HG02852 (cell line): ENCODE data around the gene RAET1E.
A peak's percentile ranks its signal among the peaks of the same experiment; 100 is the strongest.
"Not testable (repeated sequence)": the region's sequence is repeated elsewhere in the genome, so short reads cannot be mapped to it uniquely, and the experiment has no call there.

Source experiments
- ATAC-seq: cut with Tn5 transposase; IDR thresholded peaks from one replicate; pipeline ENCODE4 v1.9.1; 2021; ENCODE audit warnings: mild to moderate bottlenecking, moderate library complexity; ENCODE audit not compliant: unreplicated experiment

RAET1E gene

DNA sequence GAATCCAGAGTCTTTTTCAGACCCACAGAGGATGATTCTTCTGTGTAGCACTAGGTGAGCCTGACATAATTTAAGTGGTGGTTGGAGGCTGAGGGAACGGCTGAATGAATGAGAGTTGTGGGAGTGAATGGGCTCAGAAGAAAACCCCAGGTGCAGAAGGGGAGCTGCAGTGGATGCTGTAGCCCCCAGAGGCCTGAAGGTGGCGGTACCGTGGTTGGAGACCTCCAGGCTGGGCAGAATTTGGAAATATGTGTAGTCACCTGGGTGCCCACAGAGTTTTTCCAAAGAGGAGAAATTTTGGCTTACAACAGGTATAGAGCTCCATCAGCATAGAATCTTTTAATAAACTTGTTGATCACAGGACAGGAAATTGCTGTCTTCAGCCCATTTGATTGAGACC lies 31.5 kb upstream of the RAET1E start:
- ATAC-seq = no peak

- ATAC-seq = not testable (repeated sequence)
Measured at GRCh38 chr6:149927025-149927424, 29.1 kb upstream of the RAET1E start.

DNA sequence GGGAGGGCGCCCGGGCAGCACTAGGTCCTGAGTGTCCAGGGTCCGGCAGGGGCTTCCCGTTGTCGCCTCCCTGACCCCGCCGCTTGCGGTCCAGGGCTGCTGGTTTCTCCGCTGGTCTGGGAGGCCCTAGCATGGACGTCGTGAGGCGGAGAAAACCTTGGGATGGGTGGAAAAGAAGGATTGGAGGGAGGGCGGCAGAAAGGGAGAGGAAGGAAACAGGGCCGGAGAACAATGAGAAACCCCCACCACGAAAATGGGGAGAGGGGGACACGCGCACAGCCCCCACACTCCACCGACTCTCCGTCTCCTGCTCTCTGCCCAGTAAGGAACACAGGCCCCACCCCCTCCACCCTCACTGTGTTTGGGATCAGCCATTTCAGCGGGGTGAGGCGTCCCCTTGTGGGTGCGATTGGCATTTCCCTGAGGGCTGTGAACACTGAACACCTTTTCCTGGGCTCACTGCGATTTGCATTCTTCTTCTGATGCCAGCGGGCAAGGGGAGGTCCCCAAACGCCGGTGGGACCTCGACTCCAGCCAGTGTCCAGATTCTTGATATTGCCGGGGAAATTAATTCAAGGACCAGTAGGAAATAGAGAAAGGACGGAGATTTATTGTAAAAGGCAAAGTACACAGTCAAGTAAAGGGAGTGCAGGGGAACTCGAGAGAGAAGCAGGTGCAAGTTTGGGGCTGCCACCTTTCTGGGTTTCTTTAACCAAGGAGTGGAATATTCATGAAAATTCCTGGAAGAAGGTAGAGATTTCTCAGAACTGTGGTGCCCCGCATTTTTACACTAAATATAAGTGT lies 28.3 kb upstream of the RAET1E start:
- ATAC-seq = no peak

- ATAC-seq = no peak
Measured at GRCh38 chr6:149925253-149925973, 27.5 kb upstream of the RAET1E start.

DNA sequence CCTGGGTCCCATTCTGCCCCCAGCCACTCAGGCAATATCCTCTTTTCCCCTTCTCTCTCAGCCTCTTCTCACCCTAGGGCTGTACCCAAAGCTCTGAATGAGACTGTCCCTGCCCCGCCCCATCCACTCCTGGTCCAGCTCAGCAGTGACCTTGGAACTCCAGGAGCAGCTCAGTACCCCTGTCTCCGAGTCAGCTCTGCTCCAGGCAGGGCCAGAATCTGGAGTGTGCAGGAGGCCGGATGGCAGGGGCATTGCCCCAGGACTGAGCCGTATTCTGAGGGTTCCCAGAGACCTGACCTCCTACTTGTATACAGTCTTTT lies 27.0 kb upstream of the RAET1E start:
- ATAC-seq = no peak

DNA sequence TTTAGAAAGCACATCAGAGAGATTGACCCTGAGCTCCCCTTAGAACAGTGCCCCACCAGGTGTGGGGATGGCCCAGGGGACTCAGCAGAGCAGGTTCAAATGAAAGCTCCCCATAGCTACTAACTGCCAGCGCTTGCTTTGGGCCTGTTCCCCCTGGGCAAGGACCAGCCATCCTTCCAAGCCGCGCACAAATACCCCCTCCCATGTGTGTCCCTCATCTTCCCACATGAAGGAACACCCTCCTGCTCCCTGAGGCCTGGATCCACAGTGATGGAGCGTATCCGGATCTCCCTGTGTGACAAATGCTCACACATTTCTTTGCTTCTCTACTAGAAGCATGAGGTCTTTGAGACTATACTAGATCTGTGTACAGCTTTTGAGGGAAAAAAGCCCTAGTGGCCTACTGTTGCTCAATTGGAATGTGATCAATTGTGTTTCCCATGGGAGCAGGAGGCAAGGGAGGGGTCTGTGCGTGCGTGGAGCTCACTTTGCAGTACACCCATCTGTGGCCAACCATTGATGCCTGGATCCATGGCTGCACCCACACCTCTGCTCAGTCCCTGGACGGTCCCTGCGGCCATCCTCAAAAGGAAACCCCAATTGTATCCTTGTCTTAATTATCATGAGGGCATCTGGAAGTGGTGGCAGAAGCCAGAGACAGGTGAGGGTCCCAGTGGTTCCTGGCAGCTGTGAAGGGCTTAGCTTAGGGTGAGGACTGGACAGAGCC lies 26.5 kb upstream of the RAET1E start:
- ATAC-seq = no peak

DNA sequence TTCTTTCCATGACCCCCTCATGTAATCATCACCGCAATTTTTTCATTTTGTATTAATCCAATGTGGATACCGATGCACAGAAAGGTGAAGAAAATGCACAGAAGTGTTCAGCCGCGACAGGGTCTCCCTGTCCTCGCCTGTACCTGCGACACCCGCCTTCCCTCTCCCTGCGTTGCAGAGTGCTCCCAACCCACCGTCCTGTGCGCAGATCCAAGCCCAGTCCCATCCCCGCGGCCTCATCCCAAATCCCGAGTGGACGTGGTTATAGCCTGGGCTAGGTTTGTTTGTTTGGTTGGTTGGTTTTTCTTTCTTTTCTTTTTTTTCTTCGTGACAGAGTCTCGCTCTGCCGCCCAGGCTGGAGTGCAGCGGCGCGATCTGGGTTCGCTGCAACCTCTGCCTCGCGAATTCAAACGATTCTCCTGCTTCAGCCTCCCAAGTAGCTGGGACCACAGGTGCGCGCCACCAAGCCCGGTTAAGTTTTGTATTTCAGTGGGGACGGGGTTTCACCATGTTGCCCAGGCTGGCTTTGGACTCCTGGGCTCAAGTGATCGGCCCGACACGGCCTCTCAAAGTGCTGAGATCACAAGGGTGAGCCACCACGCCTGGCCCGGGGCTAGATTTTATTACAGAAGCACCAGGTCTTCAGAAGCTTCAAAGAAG lies 25.5 kb upstream of the RAET1E start:
- no peak for ATAC-seq

DNA sequence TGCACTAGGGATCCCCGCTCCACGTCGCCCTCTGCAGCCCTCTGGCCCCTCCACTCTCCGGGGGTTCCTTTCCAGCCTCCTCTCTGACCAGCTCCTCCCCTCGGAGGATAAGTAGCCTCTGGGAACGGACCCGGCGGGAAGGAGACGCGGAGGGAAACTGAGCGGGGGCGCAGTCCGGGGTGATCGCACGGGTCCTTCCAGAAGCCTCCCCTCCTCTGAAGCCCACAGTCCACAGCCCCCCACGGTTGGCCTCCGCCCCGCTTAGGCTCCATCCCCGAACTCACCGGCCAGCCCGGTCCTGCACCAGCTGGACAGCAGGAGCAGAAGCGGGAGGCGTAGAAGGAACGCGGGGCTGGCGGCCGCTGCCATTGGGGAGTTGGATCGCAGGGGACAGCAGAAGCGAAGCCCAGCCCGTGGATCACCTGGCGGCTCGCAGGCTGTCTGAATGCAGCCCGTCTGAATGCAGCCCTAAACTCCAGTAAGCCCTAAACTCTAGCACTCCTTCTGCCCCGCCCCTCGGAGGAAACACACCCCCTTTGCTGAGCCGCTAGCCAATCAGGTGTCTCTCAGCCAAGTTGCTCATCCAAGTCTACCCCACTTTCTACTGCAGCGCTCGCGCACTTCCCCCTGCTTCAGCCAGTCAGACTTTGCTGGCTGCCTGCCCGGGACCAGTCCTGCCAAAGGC lies 24.9 kb upstream of the RAET1E start, which contains the start of gene RAET1G:
TSS of gene RAET1G (minus strand) at position 480 of the 685 bp plus-strand sequence. CDS start at position 369, 111 bp downstream.
- ATAC-seq = peak; percentile 64

- not testable (repeated sequence) for ATAC-seq
Measured at GRCh38 chr6:149922091-149922490, 24.2 kb upstream of the RAET1E start.

GRCh38 chr6:149921361-149921760 lies 23.4 kb upstream of the RAET1E start:
- ATAC-seq = no peak

- no peak for ATAC-seq
Measured at GRCh38 chr6:149919834-149920225, 21.9 kb upstream of the RAET1E start.

GRCh38 chr6:149919126-149919833 lies 21.4 kb upstream of the RAET1E start:
- ATAC-seq = not testable (repeated sequence)

- no peak for ATAC-seq
Measured at GRCh38 chr6:149918151-149918905, 20.4 kb upstream of the RAET1E start.

DNA sequence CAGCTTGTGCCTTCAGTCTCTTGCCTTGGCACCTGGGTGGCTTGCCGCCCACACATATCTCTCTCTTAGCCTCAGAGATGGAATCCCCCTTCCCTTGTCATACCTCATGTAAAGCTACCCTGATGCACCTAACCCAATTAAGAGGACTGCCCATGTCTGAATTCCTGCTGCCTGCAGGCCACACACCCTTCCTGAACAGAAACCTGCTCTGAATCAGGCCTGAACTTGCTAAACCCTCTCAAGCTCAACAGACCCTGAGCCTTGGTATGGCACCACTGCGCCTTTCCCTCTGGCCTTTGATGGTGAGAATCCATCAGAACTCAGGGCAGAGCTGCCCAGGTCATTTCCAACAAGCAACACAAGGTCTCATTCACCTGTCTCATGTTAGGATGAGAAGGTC lies 19.8 kb upstream of the RAET1E start:
- no peak for ATAC-seq

- no peak for ATAC-seq
Measured at GRCh38 chr6:149915970-149916865, 18.3 kb upstream of the RAET1E start.

GRCh38 chr6:149913540-149914240 lies 15.8 kb upstream of the RAET1E start:
- ATAC-seq = no peak

- ATAC-seq = no peak
Measured at GRCh38 chr6:149913085-149913484, 15.2 kb upstream of the RAET1E start.

DNA sequence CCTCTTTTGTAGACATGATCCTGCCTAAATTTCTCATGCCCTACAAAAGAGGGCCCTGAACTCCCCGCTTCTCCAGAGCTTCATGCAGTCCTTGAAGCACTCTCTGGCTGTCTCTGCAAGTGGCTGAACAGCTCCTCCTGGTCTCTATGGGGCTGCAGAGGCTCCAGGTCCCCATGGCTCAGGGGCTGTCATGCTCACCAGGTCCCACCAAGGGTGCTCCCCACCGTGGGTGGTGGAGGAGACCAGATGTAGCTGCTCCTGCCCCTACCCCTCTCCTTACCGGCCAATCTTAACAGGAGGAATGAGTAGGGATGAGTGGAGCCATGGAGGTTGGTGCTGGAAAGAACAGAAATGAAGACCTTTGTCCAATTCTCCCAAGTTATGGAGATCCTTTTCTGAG lies 14.8 kb upstream of the RAET1E start:
- ATAC-seq = not testable (repeated sequence)
